ENCODE data around the gene IFNL4.

The IFNL4 gene

DNA sequence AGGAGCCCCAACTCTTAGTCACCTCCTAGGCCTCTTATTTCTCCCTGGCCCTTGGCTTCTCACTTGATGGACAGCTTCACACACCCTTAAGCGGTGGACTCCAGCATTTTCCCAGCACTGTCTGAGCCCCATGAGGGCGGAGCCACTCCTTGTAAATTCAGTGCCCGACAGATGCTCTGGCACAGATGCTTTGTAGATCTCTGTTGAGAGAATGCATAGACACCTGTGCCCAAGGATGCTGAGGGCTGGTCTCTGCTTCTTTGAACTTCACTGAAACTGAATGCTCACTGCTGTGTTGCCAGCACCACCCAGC, 47.9 kb downstream of the IFNL4 start:
- H3K4me1 ChIP-seq (ENCODE audit: insufficient read depth, low read length, poor library complexity, severe bottlenecking) = no peaks in the 10 kb centered on the region
- no peaks in the 10 kb centered on the region for H4K20me1 ChIP-seq (ENCODE audit: insufficient read depth, low read length, poor library complexity, severe bottlenecking)
- no peaks in the 10 kb centered on the region for H3F3A ChIP-seq (ENCODE audit: low read depth)
- no peaks in the 10 kb centered on the region for H3K9me2 ChIP-seq (replicated peaks; ENCODE audit: low read depth, low read length)
- no peak overlapping the region for H3K4me3 ChIP-seq (ENCODE audit: low read length, poor library complexity, severe bottlenecking)
- H3K9ac ChIP-seq (ENCODE audit: low read depth, low read length, poor library complexity, severe bottlenecking) = no peak overlapping the region
- H3K9me3 ChIP-seq (ENCODE audit: insufficient read depth, low read depth, low read length) = no peaks in the 10 kb centered on the region
- TF ChIP-seq EZH2phosphoT487 (IDR thresholded peaks at IDR 0.05; ENCODE audit: borderline replicate concordance) = no peak
- TF ChIP-seq, protein P1, sequence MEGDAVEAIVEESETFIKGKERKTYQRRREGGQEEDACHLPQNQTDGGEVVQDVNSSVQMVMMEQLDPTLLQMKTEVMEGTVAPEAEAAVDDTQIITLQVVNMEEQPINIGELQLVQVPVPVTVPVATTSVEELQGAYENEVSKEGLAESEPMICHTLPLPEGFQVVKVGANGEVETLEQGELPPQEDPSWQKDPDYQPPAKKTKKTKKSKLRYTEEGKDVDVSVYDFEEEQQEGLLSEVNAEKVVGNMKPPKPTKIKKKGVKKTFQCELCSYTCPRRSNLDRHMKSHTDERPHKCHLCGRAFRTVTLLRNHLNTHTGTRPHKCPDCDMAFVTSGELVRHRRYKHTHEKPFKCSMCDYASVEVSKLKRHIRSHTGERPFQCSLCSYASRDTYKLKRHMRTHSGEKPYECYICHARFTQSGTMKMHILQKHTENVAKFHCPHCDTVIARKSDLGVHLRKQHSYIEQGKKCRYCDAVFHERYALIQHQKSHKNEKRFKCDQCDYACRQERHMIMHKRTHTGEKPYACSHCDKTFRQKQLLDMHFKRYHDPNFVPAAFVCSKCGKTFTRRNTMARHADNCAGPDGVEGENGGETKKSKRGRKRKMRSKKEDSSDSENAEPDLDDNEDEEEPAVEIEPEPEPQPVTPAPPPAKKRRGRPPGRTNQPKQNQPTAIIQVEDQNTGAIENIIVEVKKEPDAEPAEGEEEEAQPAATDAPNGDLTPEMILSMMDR (conservative IDR thresholded peaks at IDR 0.05; ENCODE audit: low read length) = no peak
- no peaks in the 10 kb centered on the region for H3K79me2 ChIP-seq (ENCODE audit: insufficient read depth, low read length)
- H3K4me2 ChIP-seq (ENCODE audit: low read depth, low read length, poor library complexity, severe bottlenecking) = no peak overlapping the region
- no peak overlapping the region for H2AFZ ChIP-seq (ENCODE audit: low read length)
- no peaks in the 10 kb centered on the region for H3K27me3 ChIP-seq (ENCODE audit: insufficient read depth, low read length, poor library complexity, severe bottlenecking)
- H3K36me3 ChIP-seq (ENCODE audit: insufficient read depth, low read length) = no peaks in the 10 kb centered on the region

DNA sequence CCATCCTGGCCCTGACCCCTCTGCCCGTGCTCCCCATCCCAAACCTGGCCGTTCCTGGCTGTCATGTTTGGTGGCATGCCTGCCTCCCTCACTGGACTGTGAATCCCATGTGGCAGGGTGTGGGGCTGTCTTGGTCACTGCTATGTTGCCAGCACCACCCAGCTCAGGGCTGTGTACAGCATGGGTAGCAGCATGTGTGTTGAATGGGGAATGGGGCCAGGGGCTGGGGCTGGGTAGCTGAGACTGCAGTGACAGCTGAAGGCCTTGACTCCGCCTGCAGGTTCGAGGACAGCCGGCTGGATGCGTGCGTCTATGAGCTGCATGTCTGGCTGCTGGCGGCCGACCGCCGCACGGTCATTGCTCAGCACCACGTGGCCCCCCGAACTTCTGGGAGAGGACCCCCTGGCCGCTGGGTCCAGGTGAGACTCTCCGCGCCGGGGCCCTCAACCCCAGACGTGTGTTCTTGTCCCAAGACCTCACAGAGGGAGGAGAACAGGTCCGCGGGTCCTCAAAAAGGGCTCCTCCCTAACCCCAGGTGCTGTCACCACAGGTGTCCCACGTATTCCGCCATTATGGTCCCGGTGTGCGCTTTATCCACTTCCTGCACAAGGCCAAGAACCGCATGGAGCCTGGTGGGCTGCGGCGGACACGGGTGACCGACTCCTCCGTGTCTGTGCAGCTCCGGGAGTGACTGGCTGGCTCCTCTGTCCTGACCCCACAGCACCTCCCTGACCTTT, 48.4 kb downstream of the IFNL4 start:
- H3K79me2 ChIP-seq (ENCODE audit: insufficient read depth, low read length) = no peaks in the 10 kb centered on the region
- H2AFZ ChIP-seq (ENCODE audit: low read length) = no peak overlapping the region
- H3K27me3 ChIP-seq (ENCODE audit: insufficient read depth, low read length, poor library complexity, severe bottlenecking) = no peaks in the 10 kb centered on the region
- H3K4me1 ChIP-seq (ENCODE audit: insufficient read depth, low read length, poor library complexity, severe bottlenecking) = peaks cover 3% of the 10 kb centered on the region
- H3F3A ChIP-seq (ENCODE audit: low read depth) = no peaks in the 10 kb centered on the region
- no peak overlapping the region for H3K9ac ChIP-seq (ENCODE audit: low read depth, low read length, poor library complexity, severe bottlenecking)
- no peak overlapping the region for H3K4me2 ChIP-seq (ENCODE audit: low read depth, low read length, poor library complexity, severe bottlenecking)
- H3K4me3 ChIP-seq (ENCODE audit: low read length, poor library complexity, severe bottlenecking) = no peak overlapping the region
- TF ChIP-seq EZH2phosphoT487 (IDR thresholded peaks at IDR 0.05; ENCODE audit: borderline replicate concordance) = no peak
- TF ChIP-seq, protein P1 (conservative IDR thresholded peaks at IDR 0.05; ENCODE audit: low read length) = no peak
- H3K9me2 ChIP-seq (replicated peaks; ENCODE audit: low read depth, low read length) = no peaks in the 10 kb centered on the region
- H3K36me3 ChIP-seq (ENCODE audit: insufficient read depth, low read length) = no peaks in the 10 kb centered on the region
- H3K9me3 ChIP-seq (ENCODE audit: insufficient read depth, low read depth, low read length) = no peaks in the 10 kb centered on the region
- no peaks in the 10 kb centered on the region for H4K20me1 ChIP-seq (ENCODE audit: insufficient read depth, low read length, poor library complexity, severe bottlenecking)

DNA sequence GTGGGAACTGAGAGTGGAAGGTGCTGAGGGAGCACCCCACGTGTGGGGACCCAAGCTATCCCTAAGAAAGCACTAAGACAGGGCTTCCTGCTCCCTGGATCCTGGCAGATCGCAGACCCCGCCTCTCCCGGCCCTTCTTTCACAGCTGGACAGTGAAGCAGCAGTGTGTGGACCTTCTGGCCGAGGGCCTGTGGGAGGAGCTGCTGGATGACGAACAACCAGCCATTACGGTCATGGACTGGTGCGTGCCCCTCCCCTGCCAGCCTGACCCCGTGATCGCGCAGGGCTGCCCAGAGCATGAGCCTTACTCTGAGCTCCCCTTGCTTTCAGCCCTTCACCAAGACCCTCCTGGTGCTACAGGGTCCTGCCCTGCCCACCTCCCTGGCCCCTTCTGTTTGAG, 49.6 kb downstream of the IFNL4 start:
- no peaks in the 10 kb centered on the region for H3K27me3 ChIP-seq (ENCODE audit: insufficient read depth, low read length, poor library complexity, severe bottlenecking)
- no peaks in the 10 kb centered on the region for H3K9me3 ChIP-seq (ENCODE audit: insufficient read depth, low read depth, low read length)

More for the DNA sequence above, 49.6 kb downstream of the IFNL4 start:
- Histone ChIP-seq H3K9me2 (replicated peaks; ENCODE audit: low read depth, low read length) (no peaks in the 10 kb centered on the region), H3K4me3 (ENCODE audit: low read length, poor library complexity, severe bottlenecking) (no peak overlapping the region), H3K4me2 (ENCODE audit: low read depth, low read length, poor library complexity, severe bottlenecking) (no peak overlapping the region), H4K20me1 (ENCODE audit: insufficient read depth, low read length, poor library complexity, severe bottlenecking) (no peaks in the 10 kb centered on the region), H3K79me2 (ENCODE audit: insufficient read depth, low read length) (no peaks in the 10 kb centered on the region), H3K36me3 (ENCODE audit: insufficient read depth, low read length) (no peaks in the 10 kb centered on the region), H2AFZ (ENCODE audit: low read length) (no peak overlapping the region), H3K4me1 (ENCODE audit: insufficient read depth, low read length, poor library complexity, severe bottlenecking) (peaks cover 5% of the 10 kb centered on the region), H3F3A (ENCODE audit: low read depth) (no peaks in the 10 kb centered on the region), H3K9ac (ENCODE audit: low read depth, low read length, poor library complexity, severe bottlenecking) (no peak overlapping the region)
- no peak for TF ChIP-seq EZH2phosphoT487 (IDR thresholded peaks at IDR 0.05; ENCODE audit: borderline replicate concordance)
- TF ChIP-seq, protein P1 (conservative IDR thresholded peaks at IDR 0.05; ENCODE audit: low read length) = no peak
